GM21576 (cell line): ENCODE measurements around the gene KLF15.

Experiments used
- ATAC-seq: cut with Tn5 transposase; IDR thresholded peaks from one replicate; pipeline ENCODE4 v1.9.1; 2021; ENCODE audit warnings: mild to moderate bottlenecking, moderate library complexity; ENCODE audit not compliant: unreplicated experiment

KLF15 gene

DNA sequence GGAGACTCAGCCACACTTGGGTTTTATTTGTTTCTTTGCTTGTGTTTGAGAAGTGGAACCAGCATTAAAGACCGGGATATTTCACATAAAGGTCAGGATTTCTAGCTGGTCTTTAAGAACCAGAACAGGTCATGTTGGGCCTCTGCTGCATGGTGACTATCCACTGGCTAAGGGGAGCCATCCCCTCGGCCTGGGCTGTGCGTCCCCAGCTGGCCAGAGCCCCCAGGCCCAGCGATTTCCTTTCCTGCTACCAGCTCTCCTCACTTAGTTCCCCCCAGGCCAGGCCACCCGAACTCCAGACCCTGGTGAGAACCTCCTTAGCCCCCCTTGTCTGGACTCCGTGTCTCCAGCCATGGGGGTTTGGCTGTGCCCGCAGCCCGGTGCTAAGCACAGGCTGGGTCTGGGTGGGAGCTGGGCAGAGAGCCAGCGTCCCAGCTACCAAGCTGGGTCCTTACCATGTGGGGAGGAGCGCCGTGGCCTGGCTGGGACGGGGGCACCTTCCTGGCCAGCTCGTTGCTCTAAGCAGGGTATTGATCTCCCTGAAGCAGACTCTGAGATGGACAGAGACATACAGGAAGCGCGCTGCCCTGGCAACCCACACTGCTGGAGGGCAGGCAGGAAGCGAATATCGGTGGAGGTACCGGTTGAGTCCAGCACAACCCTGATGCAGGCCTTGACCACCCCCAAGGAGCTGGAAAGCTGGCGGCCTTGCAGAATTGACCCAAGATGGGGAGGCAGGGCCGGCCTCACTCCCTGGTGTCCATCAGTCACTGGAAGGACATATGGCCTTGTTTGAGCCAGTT lies 49.4 kb downstream of the KLF15 start:
- ATAC-seq: no peak

- no peak for ATAC-seq
Measured at GRCh38 chr3:126306888-126307482, 50.2 kb downstream of the KLF15 start.

GRCh38 chr3:126306397-126306796 lies 50.8 kb downstream of the KLF15 start:
- ATAC-seq: no peak

DNA sequence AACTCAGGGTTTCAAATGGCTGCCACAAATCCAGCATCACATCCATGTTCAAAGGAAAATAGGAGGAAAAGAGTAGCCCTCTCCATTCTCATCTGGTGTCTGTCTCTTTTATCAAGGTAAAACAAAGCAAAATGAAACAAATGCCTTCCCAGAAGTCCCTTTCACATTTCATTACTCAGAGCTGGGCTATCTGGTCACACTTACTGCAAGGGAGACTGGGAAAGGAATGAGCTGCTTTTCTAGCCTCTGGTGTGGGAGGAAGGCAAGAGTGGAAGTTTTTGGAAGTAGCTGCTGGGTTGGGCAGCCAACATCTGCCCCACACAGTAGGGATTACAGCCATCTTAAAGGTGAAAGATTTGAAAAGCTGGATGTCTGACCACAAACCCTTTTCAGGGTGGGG lies 51.8 kb downstream of the KLF15 start:
- ATAC-seq: no peak

GRCh38 chr3:126304704-126305103 lies 52.5 kb downstream of the KLF15 start:
- no peak for ATAC-seq

DNA sequence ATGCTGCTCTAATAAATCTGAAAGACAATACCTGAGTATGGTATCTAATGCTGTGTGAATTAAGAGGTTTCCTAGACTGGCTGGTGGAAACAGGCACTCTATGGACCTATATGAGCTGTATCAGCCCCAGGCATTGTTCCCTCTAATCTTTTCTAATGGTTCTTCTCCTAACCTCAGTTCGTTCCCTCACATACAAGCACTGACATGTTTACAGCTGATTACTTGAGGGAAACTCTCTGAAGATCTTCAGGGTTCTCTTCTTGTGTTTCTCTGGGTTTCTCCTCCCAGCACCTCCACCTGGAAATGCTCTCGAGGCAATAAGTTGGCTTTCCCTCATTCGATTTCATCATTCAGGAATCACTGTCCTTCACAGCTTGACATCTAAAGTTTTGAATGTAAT lies 52.9 kb downstream of the KLF15 start:
- ATAC-seq: no peak

GRCh38 chr3:126303272-126303671 lies 53.9 kb downstream of the KLF15 start:
- no peak for ATAC-seq

DNA sequence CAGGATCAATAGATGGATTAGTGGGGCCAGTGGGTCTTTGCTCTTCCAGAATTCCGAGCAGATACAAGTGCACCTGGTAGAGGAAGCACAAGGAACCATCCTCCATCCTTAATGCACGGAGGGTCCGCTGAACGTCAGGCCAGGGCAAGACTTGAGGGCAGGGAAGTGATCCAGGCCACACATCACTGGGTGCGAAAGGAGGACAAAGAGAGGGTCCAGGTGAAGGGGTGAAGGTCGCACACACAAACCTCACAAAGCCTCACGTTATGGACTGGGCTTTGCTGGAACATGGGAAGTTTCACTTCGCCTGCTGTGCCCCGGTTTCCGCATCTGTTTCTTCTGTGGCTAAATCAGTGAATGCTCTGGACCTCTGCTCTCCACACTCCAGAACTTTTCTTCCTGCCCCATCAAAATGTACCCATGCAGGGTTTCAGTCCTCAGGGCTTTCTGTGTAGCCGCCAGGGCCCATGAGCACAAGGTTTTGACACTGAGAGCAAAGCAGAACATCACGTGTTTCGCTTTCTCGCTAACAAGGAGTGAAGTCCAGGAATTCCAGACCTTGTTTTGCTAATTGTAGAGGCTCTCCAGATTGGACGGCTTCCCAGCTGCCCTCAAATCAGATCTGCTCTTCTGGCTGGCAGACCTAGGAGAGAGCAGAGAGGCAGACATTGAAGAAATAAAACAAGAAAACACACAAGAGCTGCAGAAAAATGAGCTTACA lies 56.3 kb downstream of the KLF15 start:
- ATAC-seq: no peak

DNA sequence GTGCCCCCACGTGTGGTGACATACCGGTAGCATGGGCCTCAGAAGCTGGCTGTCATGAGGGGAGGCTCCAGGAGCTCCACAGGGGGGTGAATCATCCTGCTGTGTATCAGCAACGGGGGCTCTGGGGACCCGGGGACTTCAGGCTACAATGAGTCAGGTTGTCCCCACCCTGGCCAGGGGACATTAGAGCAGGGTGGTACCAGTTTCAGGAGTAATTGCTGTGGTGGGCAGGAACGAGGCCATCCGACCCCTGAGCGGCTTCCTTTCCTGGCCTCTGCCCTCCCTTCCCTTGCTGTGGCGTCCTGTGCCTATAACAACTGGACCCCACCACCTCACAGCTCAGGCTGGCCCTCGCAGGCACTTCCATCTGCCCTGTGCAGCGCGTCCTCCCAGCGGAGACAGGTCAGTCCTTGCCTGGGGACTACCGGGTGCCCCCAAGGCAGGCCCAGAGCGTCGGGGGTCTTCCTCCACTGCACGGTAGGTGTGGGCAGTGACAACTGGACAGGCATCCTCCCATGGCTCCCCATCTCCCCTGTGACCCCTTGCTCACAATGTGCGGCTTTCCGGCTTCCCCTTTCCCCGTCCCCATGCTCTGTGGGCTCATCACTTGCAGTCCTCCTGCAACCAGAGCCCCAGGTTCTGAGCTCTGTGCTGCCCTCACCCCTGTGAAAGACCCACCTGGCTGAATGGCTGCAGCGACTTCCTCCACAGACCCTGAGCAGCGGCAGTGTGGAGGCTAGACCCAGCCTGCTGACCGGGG lies 57.0 kb downstream of the KLF15 start:
- ATAC-seq: no peak

DNA sequence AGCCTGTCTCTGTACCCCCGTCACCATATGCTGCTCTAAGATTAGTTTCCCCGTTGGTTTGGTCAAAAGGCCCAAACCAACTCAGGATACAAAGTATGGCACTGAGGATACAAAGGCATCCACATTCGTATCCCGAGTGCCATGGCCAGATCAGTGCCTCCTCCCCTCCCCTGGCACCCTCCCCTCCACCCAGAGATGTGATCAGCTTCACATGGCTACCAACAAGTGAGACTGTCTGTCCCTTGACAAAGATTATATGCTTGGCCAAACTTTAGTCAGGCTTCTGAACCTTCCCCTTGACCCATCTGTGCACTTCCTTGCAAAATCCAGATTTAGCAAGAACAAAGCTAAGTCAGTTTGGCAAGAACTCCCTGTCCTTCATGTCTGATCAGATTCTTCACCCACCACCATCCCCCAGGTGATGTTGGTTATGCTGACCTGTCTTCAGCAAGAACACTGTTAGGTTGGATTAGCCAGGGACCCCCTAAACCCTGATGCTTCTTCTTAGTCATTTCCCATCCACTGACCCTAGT lies 61.7 kb downstream of the KLF15 start:
- ATAC-seq: no peak

GRCh38 chr3:126294211-126294808 lies 62.9 kb downstream of the KLF15 start:
- ATAC-seq: no peak

GRCh38 chr3:126293370-126294082 lies 63.7 kb downstream of the KLF15 start:
- no peak for ATAC-seq
